ENCODE results near the gene COL23A1.

The COL23A1 gene

GRCh38 chr5:178364326-178364675, 225.9 kb downstream of the COL23A1 start:
- DNase-seq: no peak

GRCh38 chr5:178363501-178364325, 226.5 kb downstream of the COL23A1 start:
- no peak for DNase-seq

GRCh38 chr5:178361657-178362445, 228.3 kb downstream of the COL23A1 start:
- DNase-seq: no peak

GRCh38 chr5:178360926-178361235, 229.3 kb downstream of the COL23A1 start:
- no peak for DNase-seq

- no peak for DNase-seq
Measured at GRCh38 chr5:178360222-178360925, 229.8 kb downstream of the COL23A1 start.

- DNase-seq: no peak
Measured at GRCh38 chr5:178359738-178360137, 230.5 kb downstream of the COL23A1 start.

GRCh38 chr5:178357678-178358077, 232.5 kb downstream of the COL23A1 start:
- no peak for DNase-seq

GRCh38 chr5:178357121-178357521, 233.1 kb downstream of the COL23A1 start:
- DNase-seq: peak in 7 of 51 donors; percentile 7 to 43 (median 13)

- DNase-seq: peak in 25 of 51 donors; percentile 4 to 65 (median 27)
Measured at GRCh38 chr5:178356431-178356872, 233.7 kb downstream of the COL23A1 start.

- no peak for DNase-seq
Measured at GRCh38 chr5:178355671-178356070, 234.5 kb downstream of the COL23A1 start.

- DNase-seq: no peak
Measured at GRCh38 chr5:178353461-178353860, 236.7 kb downstream of the COL23A1 start.

GRCh38 chr5:178352035-178352349, 238.2 kb downstream of the COL23A1 start:
- DNase-seq: no peak

- no peak for DNase-seq
Measured at GRCh38 chr5:178351221-178352034, 238.8 kb downstream of the COL23A1 start.

GRCh38 chr5:178350361-178351220, 239.6 kb downstream of the COL23A1 start:
- DNase-seq: no peak

GRCh38 chr5:178349625-178350353, 240.4 kb downstream of the COL23A1 start:
- no peak for DNase-seq

GRCh38 chr5:178349075-178349511, 241.1 kb downstream of the COL23A1 start:
- no peak for DNase-seq

- DNase-seq: no peak
Measured at GRCh38 chr5:178348356-178349074, 241.7 kb downstream of the COL23A1 start.

- no peak for DNase-seq
Measured at GRCh38 chr5:178347956-178348355, 242.2 kb downstream of the COL23A1 start.
